CD14-positive monocyte (primary cell): Measurements from ENCODE around the gene TMEM140. TPM values are rescaled to one million over a fixed set of nuclear protein-coding genes. Genes with fewer than 3 reads are reported as not detected.

Source experiments
- DNase-seq, 3 donors: peaks; one replicate each; pipeline ENCODE4 v3.0.0-alpha.2; 2011 to 2022
- H2AFZ ChIP-seq: 2 replicates; pipeline ENCODE4 v1.6.0; 2012; ENCODE audit warnings: mild to moderate bottlenecking, low read depth, low read length, inconsistent platforms; ENCODE audit not compliant: insufficient read depth, poor library complexity, severe bottlenecking
- H3K27ac ChIP-seq, 2 donors: 1 replicate in 1 of 2; 2 replicates in 1 of 2; pipeline ENCODE4 v1.5.1; 2012 to 2013; ENCODE audit warnings: low read length in 2 of 2, control low read depth in 1 of 2, inconsistent platforms in 1 of 2, low read depth in 1 of 2, mild to moderate bottlenecking in 1 of 2
- H3K27me3 ChIP-seq, 2 donors: one replicate each; pipeline versions ENCODE4 v1.6.0 to v1.6.1; 2011 to 2013; ENCODE audit warnings: low read length in 2 of 2; ENCODE audit not compliant: control insufficient read depth in 2 of 2, insufficient read depth in 2 of 2
- H3K36me3 ChIP-seq, 2 donors: replicated peaks in 1 of 2; 1 replicate in 1 of 2; 2 replicates in 1 of 2; pipeline versions ENCODE4 v1.5.1 to v1.6.1; 2012 to 2013; ENCODE audit warnings: low read length in 2 of 2, control low read depth in 1 of 2, inconsistent platforms in 1 of 2, mild to moderate bottlenecking in 1 of 2; ENCODE audit not compliant: insufficient read depth in 2 of 2, control insufficient read depth in 1 of 2
- H3K4me1 ChIP-seq, 2 donors: 1 replicate in 1 of 2; 2 replicates in 1 of 2; pipeline versions ENCODE4 v1.5.1 to v1.6.1; 2012 to 2013; ENCODE audit warnings: low read length in 2 of 2, control low read depth in 1 of 2, inconsistent platforms in 1 of 2, mild to moderate bottlenecking in 1 of 2, moderate library complexity in 1 of 2; ENCODE audit not compliant: insufficient read depth in 2 of 2, control insufficient read depth in 1 of 2
- H3K4me2 ChIP-seq: replicated peaks from 2 replicates; pipeline ENCODE3; 2012; ENCODE audit warnings: low read length, moderate library complexity, mild to moderate bottlenecking; ENCODE audit not compliant: poor library complexity, severe bottlenecking; ENCODE audit errors: extremely low read depth
- H3K4me3 ChIP-seq, 3 experiments: fragments of 200-600 bp in 1 of 3; sonication (generic) in 1 of 3; replicated peaks in 1 of 3; 1 replicate in 2 of 3; 2 replicates in 1 of 3; pipeline ENCODE4 v1.5.1; 2011 to 2013; ENCODE audit warnings: low read length in 3 of 3, mild to moderate bottlenecking in 3 of 3, control low read depth in 2 of 3, low read depth in 2 of 3, inconsistent platforms in 1 of 3, moderate library complexity in 1 of 3
- H3K79me2 ChIP-seq: 2 replicates; pipeline ENCODE4 v1.6.0; 2012; ENCODE audit warnings: mild to moderate bottlenecking, control low read depth, inconsistent platforms, low read length, moderate library complexity; ENCODE audit not compliant: insufficient read depth
- H3K9ac ChIP-seq: 2 replicates; pipeline ENCODE4 v1.6.0; 2017; ENCODE audit warnings: low read length, mild to moderate bottlenecking; ENCODE audit not compliant: insufficient read depth, poor library complexity, severe bottlenecking
- H3K9me3 ChIP-seq, 2 donors: replicated peaks in 1 of 2; 1 replicate in 1 of 2; 2 replicates in 1 of 2; pipeline versions ENCODE4 v1.5.1 to v1.6.1; 2012 to 2013; ENCODE audit warnings: low read length in 2 of 2, control low read depth in 1 of 2; ENCODE audit not compliant: control insufficient read depth in 1 of 2, insufficient read depth in 1 of 2
- H4K20me1 ChIP-seq: 2 replicates; pipeline ENCODE4 v1.6.0; 2012; ENCODE audit warnings: mild to moderate bottlenecking, low read length, control low read depth, moderate library complexity; ENCODE audit not compliant: insufficient read depth
- H3K27ac Mint-ChIP-seq, 7 donors: one replicate each; pipeline ENCODE4 v1.8.0; 2020; ENCODE audit warnings: mild to moderate bottlenecking in 7 of 7, mixed read lengths in 7 of 7, moderate library complexity in 6 of 7, inconsistent platforms in 2 of 7
- H3K27me3 Mint-ChIP-seq, 3 donors: one replicate each; pipeline ENCODE4 v1.8.0; 2021 to 2022; ENCODE audit warnings: low read depth in 3 of 3, mild to moderate bottlenecking in 3 of 3, mixed read lengths in 3 of 3, moderate library complexity in 3 of 3, inconsistent platforms in 1 of 3
- H3K36me3 Mint-ChIP-seq, 2 donors: one replicate each; pipeline ENCODE4 v1.8.0; 2020; ENCODE audit warnings: mixed read lengths in 2 of 2, inconsistent platforms in 1 of 2, mild to moderate bottlenecking in 1 of 2
- H3K4me1 Mint-ChIP-seq: one replicate; pipeline ENCODE4 v1.8.0; 2020; ENCODE audit warnings: mild to moderate bottlenecking, mixed read lengths
- H3K4me3 Mint-ChIP-seq, 2 donors: one replicate each; pipeline ENCODE4 v1.8.0; 2020; ENCODE audit warnings: mild to moderate bottlenecking in 2 of 2, mixed read lengths in 2 of 2, moderate library complexity in 1 of 2
- H3K9me3 Mint-ChIP-seq, 7 donors: one replicate each; pipeline ENCODE4 v1.8.0; 2020 to 2022; ENCODE audit warnings: mixed read lengths in 7 of 7, mild to moderate bottlenecking in 6 of 7, moderate library complexity in 6 of 7, inconsistent platforms in 2 of 7
- CTCF ChIP-seq: fragments of 200-600 bp; IDR thresholded peaks from one replicate; pipeline ENCODE4 v1.8.0; 2022; ENCODE audit warnings: antibody characterized with exemption, mild to moderate bottlenecking
- WGBS: methylation state at CpG from one replicate; pipeline ENCODE4 v1.1.5; 2013; ENCODE audit warnings: missing lambda C conversion rate; ENCODE audit not compliant: insufficient coverage; 5-methylcytosine and 5-hydroxymethylcytosine counted together
- intact Hi-C, 2 donors: fragments of 100-400 bp; cut with micrococcal nuclease; formaldehyde crosslinking; loops; one replicate each; pipeline versions ENCODE4 v1.15.0 to v1.15.1; 2023
- polyA plus RNA-seq, 3 donors: library from polyadenylated mRNA; depleted of rRNA in 1 of 3; unstranded in 2 of 3; stranded (reverse) in 1 of 3; fragments of 300-500 nt in 2 of 3; fragments of >200 nt in 1 of 3; fragmentation: Illumina TruSeq in 2 of 3; gene quantifications; 1 replicate in 2 of 3; 2 replicates in 1 of 3; pipeline ENCODE4 v1.2.3, GENCODE V29; 2012 to 2021

The TMEM140 gene
- polyA plus RNA-seq, 3 donors: 2.9 to 14.7 (median 10.6) TPM

GRCh38 chr7:135150072-135150782 lies 2.4 kb downstream of the TMEM140 start:
- H3K79me2 ChIP-seq: peaks cover 58% of the 10 kb centered on the region

More at GRCh38 chr7:135150072-135150782, 2.4 kb downstream of the TMEM140 start:
- H3K27me3 ChIP-seq: no peaks in the 10 kb centered on the region
- H3K9ac ChIP-seq: peak overlapping the region; percentile 75
- peak; percentile 41 to 65 (median 52) for DNase-seq
- peak overlapping the region; percentile 88 to 96 for H3K4me3 Mint-ChIP-seq
- TF ChIP-seq CTCF: no peak
- no peaks in the 10 kb centered on the region for H4K20me1 ChIP-seq
- no peak overlapping the region for H2AFZ ChIP-seq
- peaks cover 1 to 24% (median 7%) of the 10 kb centered on the region in 7 donors for H3K9me3 Mint-ChIP-seq
- no peaks in the 10 kb centered on the region for H3K36me3 ChIP-seq
- no peaks in the 10 kb centered on the region for H3K9me3 ChIP-seq
- peaks cover 0 to 2% (median 0%) of the 10 kb centered on the region in 3 donors for H3K27me3 Mint-ChIP-seq
- peak overlapping the region in 2 of 3 experiments; percentile 2 to 81 for H3K4me3 ChIP-seq
- 63% methylated on average over 6 of the region's 8 CpGs for WGBS
- peak overlapping the region; percentile 77 for H3K4me2 ChIP-seq
- peaks cover 52 to 60% of the 10 kb centered on the region in 2 donors for H3K4me1 ChIP-seq
- H3K4me1 Mint-ChIP-seq: peaks cover 63% of the 10 kb centered on the region
- intact Hi-C loops: loop anchor here in 1 of 2 donors (2.0 to 5.0 kb wide), 2 partner anchors 19 to 57 kb away; no protein-coding TSS in a partner anchor
- H3K27ac Mint-ChIP-seq: peak overlapping the region; percentile 99 to 100 (median 99)
- peak overlapping the region; percentile 88 to 99 for H3K27ac ChIP-seq
- H3K36me3 Mint-ChIP-seq: peaks cover 20 to 36% of the 10 kb centered on the region in 2 donors
